Pancreas (tissue), 10 donors: ENCODE results near the gene IRAG1. TPM values are rescaled to one million over a fixed set of nuclear protein-coding genes. Genes with fewer than 3 reads are reported as not detected.

Experiments used
- ATAC-seq, 4 donors: fragments of 200-7000 bp; cut with Tn5 transposase; one replicate each; pipeline versions ENCODE4 v1.8.0 to v1.9.1; 2020; ENCODE audit warnings: mild to moderate bottlenecking in 4 of 4, moderate library complexity in 4 of 4
- DNase-seq, 6 donors: peaks; one replicate each; pipeline ENCODE4 v3.0.0-alpha.2; 2020
- FAIRE-seq: peaks from 2 replicates; lab custom pipeline; 2012; peaks lifted over from hg19 to GRCh38; lab: Jason Lieb, UNC
- H3K27ac ChIP-seq, 4 donors: fragments of 200-600 bp; sonication (generic); 1 replicate in 3 of 4; 2 replicates in 1 of 4; pipeline versions ENCODE4 v1.5.0 to v1.8.0; 2020
- H3K27me3 ChIP-seq, 4 donors: fragments of 200-600 bp; one replicate each; pipeline ENCODE4 v1.8.0; 2021
- H3K36me3 ChIP-seq, 3 donors: fragments of 200-600 bp; sonication (generic) in 1 of 3; one replicate each; pipeline versions ENCODE4 v1.5.0 to v1.8.0; 2020 to 2021
- H3K4me1 ChIP-seq, 3 donors: fragments of 200-600 bp; one replicate each; pipeline ENCODE4 v1.8.0; 2021
- H3K4me3 ChIP-seq, 4 donors: fragments of 200-600 bp; sonication (generic) in 2 of 4; one replicate each; pipeline versions ENCODE4 v1.5.0 to v1.8.0; 2020 to 2021
- H3K9me3 ChIP-seq, 4 donors: fragments of 200-600 bp; one replicate each; pipeline ENCODE4 v1.8.0; 2021
- CTCF ChIP-seq, 4 donors: fragments of 200-600 bp; sonication (generic) in 3 of 4; IDR thresholded peaks; one replicate each; pipeline versions ENCODE4 v1.5.0 to v1.8.0; 2021; ENCODE audit warnings: antibody characterized with exemption in 4 of 4
- WGBS, 2 donors: extraction: QIAGEN DNeasy Blood & Tissue Kit; methylation state at CpG; one replicate each; pipeline ENCODE4 v1.1.7; 2013; 5-methylcytosine and 5-hydroxymethylcytosine counted together
- intact Hi-C, 3 donors: fragments of 100-400 bp; cut with DNase I; formaldehyde crosslinking; loops; one replicate each; pipeline versions ENCODE4 v1.11.1 to v1.14.2; 2022
- polyA plus RNA-seq, 2 donors: library from polyadenylated mRNA; stranded (reverse); fragments of 200-250 nt; gene quantifications; one replicate each; pipeline ENCODE4 v1.2.3, GENCODE V29; 2013
- total RNA-seq, 6 donors: library from RNA; stranded (reverse); fragmentation: NEBNext Ultra II Directional in 4 of 6; extraction: Animal tissue kit (Norgen Biotek cat#: 25700) in 4 of 6; gene quantifications; one replicate each; pipeline versions ENCODE4 v1.2.1 to v1.2.4, GENCODE V29; 2021 to 2023
- donor health status: healthy with polysubstance abuse.
- donor health status: DM: no; HTN: no; CAD: no; lungs with moderate emphysema.
- donor health status: DM: no; HTN: no; CAD: no.
- donor health status: control.
- donor health status: control.
- donor health status: Bipolar disorder and iron deficiency.
- donor health status: DM: yes; HTN: yes; CAD: no.
- donor health status: DM: no; HTN: no; CAD: no.
- donor health status: DM: no; HTN: no; CAD: no.
- donor health status: DM: yes; HTN: yes; CAD: no.

Gene IRAG1
- total and polyA plus RNA-seq, 8 donors = 0.59 to 5.7 (median 2.0) TPM

- no peak overlapping the region for H3K4me3 ChIP-seq
- DNase-seq (no peak), FAIRE-seq (no peak), ATAC-seq (no peak)
- H3K36me3 ChIP-seq = no peaks in the 10 kb centered on the region
- H3K27ac ChIP-seq = no peak overlapping the region
- TF ChIP-seq CTCF (IDR thresholded peaks at IDR 0.05) = no peak
- intact Hi-C loops = no loop called here
- no peaks in the 10 kb centered on the region for H3K4me1 ChIP-seq
- no peaks in the 10 kb centered on the region for H3K27me3 ChIP-seq
- H3K9me3 ChIP-seq = no peaks in the 10 kb centered on the region
- 69 to 74% methylated on average over 6 of the region's 6 CpGs for WGBS, 2 donors
Observed at GRCh38 chr11:10663990-10664389, 29.6 kb downstream of the IRAG1 start.

GRCh38 chr11:10663365-10663764 is 30.2 kb downstream of the IRAG1 start:
- TF ChIP-seq CTCF (IDR thresholded peaks at IDR 0.05) = no peak
- no peak overlapping the region for H3K27ac ChIP-seq
- no peak for ATAC-seq
- H3K36me3 ChIP-seq = no peaks in the 10 kb centered on the region
- no peak for DNase-seq
- no peaks in the 10 kb centered on the region for H3K4me1 ChIP-seq
- H3K4me3 ChIP-seq = no peak overlapping the region
- no peaks in the 10 kb centered on the region for H3K27me3 ChIP-seq
- FAIRE-seq = no peak
- intact Hi-C loops = no loop called here
- no peaks in the 10 kb centered on the region for H3K9me3 ChIP-seq

- H3K27me3 ChIP-seq = no peaks in the 10 kb centered on the region
- H3K27ac ChIP-seq = peak overlapping the region in 1 of 4 donors; percentile 28
- intact Hi-C loops = no loop called here
- H3K36me3 ChIP-seq = no peaks in the 10 kb centered on the region
- TF ChIP-seq CTCF (IDR thresholded peaks at IDR 0.05) = no peak
- FAIRE-seq = no peak
- no peak for DNase-seq
- no peak overlapping the region for H3K4me3 ChIP-seq
- 74 to 79% methylated on average over 2 of the region's 2 CpGs for WGBS, 2 donors
- no peak for ATAC-seq
- peaks cover 0 to 3% (median 0%) of the 10 kb centered on the region in 3 donors for H3K4me1 ChIP-seq
- no peaks in the 10 kb centered on the region for H3K9me3 ChIP-seq
Observed at GRCh38 chr11:10660323-10660722, 33.2 kb downstream of the IRAG1 start.

GRCh38 chr11:10659339-10660216 is 34.0 kb downstream of the IRAG1 start:
- TF ChIP-seq CTCF (IDR thresholded peaks at IDR 0.05) = no peak
- intact Hi-C loops = loop anchor here in 2 of 3 donors (10.0 kb wide), 1 partner anchor 255 kb away; no protein-coding TSS in a partner anchor
- H3K9me3 ChIP-seq = no peaks in the 10 kb centered on the region
- H3K36me3 ChIP-seq = no peaks in the 10 kb centered on the region
- no peaks in the 10 kb centered on the region for H3K27me3 ChIP-seq
- ATAC-seq = peak in 3 of 4 donors; percentile 44 to 48 (median 45)
- 63 to 69% methylated on average over 13 of the region's 13 CpGs for WGBS, 2 donors
- no peak for FAIRE-seq
- H3K27ac ChIP-seq = peak overlapping the region in 1 of 4 donors; percentile 28
- H3K4me3 ChIP-seq = no peak overlapping the region
- H3K4me1 ChIP-seq = peaks cover 0 to 3% (median 0%) of the 10 kb centered on the region in 3 donors
- no peak for DNase-seq
